Cerebellar cortex (tissue), 1 donor: ENCODE measurements around the gene ZNF19.
A peak's percentile ranks its signal among the peaks of the same experiment; 100 is the strongest.
"Not testable (repeated sequence)": the region's sequence is repeated elsewhere in the genome, so short reads cannot be mapped to it uniquely, and the experiment has no call there.

ENCODE experiments used
- DNase-seq: peaks from one replicate; pipeline ENCODE4 v3.0.0-alpha.2; 2015; ENCODE audit warnings: low spot score

The ZNF19 gene

DNA sequence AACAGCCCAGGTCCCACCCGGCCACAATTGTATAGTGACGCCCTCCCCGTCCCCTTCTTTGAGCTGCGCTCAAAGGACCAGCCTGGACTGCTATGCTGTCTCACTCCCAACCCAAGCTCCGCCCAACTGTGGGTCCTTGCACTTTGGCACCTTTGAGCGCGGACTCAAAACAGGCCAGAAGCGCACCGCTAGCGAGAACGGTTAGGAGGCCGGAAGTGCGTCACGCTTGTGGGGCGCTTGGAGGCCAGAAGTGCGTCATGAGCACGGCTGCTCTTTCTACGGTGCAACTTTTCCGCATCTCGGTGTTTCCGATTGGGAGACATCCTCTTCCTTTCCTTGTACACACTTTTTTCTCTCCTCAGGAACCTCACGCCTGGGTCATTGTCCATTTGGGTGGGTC, at the start of gene ZNF19:
Gene ZNF19, minus strand, starts transcription at position 203 of the 400 bp plus-strand sequence. CDS start 7,210 bp downstream, outside the sequence.
- no peak for DNase-seq

DNA sequence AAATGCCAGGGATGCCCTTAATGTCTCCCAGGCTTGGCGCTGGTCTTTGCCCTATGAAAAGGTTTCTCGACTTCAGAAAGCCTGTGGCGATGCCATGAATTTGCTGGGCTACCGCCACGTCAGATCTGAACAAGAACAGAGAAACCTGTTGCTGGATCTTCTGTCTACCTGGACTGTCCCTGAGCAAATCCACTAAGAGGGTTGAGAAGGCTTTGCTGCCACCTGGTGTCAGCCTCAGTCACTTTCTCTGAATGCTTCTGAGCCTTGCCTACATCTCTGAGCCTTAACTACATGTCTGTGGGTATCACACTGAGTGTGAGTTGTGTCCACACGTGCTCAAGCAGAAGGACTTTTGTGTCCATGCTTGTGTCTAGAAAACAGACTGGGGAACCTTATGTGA, 48.5 kb upstream of the ZNF19 start:
- peak; percentile 37 for DNase-seq

DNA sequence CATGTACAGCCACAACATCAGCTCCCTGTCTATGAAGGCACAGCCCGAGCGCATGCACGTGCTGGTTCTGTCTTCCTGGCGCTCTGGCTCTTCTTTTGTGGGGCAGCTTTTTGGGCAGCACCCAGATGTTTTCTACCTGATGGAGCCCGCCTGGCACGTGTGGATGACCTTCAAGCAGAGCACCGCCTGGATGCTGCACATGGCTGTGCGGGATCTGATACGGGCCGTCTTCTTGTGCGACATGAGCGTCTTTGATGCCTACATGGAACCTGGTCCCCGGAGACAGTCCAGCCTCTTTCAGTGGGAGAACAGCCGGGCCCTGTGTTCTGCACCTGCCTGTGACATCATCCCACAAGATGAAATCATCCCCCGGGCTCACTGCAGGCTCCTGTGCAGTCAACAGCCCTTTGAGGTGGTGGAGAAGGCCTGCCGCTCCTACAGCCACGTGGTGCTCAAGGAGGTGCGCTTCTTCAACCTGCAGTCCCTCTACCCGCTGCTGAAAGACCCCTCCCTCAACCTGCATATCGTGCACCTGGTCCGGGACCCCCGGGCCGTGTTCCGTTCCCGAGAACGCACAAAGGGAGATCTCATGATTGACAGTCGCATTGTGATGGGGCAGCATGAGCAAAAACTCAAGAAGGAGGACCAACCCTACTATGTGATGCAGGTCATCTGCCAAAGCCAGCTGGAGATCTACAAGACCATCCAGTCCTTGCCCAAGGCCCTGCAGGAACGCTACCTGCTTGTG, 47.8 kb upstream of the ZNF19 start:
- DNase-seq, result no peak

DNA sequence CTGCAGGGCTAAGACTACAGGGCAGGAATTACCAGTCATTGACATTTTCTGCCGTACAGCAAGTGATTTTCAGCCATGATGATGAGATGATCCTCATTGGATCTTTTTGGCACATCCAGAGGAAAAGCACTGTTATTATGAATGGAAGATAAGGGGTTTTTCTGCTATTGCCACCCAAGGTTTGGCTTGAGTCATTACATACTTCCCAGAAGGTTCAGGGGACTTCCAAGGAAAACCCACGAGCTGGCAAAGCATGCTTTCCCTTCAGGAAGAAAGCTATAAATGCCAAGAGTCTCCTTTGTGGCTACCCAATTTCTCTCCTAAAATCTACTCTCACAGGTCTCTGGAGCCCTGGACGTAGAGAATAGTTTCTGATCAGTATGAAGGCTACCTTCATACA, 43.2 kb upstream of the ZNF19 start:
- DNase-seq, result no peak

DNA sequence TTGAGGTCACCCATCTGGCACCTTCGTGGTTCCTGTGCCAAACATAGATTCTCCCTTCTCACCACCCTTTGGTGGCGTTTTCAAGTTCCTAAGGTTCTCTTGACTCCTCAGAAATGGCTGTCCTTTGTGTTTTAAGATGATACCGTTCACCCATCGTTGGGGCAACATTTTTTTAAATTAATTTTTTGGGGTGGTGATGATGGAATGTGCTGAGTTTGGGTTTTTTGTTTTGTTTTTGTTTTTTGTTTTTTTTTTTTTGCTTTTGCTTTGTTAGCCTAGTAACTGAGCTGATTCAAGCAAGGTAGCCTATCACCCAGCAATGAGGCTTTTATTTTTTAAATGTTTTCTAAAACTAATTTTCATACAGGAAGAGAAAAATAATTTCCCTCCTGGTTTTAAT, 39.7 kb upstream of the ZNF19 start:
- no peak for DNase-seq

DNA sequence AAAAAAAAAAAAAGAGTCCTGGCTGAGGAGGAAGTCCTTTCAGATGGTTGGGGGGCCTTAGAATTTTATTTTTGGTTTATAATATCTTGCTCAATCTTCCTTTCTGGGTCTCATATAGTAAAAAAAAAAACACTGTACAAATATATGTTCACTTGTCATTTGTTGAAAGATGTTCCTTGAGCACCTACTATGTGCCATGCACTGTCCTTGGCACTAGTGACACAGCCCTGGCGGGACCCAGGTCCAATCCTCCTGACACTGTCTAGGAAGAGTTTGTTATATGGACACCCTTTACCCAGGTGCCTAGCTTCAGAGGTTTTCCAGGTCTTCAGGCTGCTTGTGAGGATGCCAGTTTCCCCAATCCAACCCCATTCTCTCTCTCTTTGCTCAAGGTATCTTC, 39.1 kb upstream of the ZNF19 start:
- no peak for DNase-seq

GRCh38 chr16:71526111-71526631, 37.0 kb upstream of the ZNF19 start, which contains the start of gene CHST4:
TSS of gene CHST4 (plus strand) at chr16:71526426. CDS start at chr16:71536678, 10,252 bp downstream.
- no peak for DNase-seq

- no peak for DNase-seq
Observed at GRCh38 chr16:71524566-71525553, 35.7 kb upstream of the ZNF19 start.

DNA sequence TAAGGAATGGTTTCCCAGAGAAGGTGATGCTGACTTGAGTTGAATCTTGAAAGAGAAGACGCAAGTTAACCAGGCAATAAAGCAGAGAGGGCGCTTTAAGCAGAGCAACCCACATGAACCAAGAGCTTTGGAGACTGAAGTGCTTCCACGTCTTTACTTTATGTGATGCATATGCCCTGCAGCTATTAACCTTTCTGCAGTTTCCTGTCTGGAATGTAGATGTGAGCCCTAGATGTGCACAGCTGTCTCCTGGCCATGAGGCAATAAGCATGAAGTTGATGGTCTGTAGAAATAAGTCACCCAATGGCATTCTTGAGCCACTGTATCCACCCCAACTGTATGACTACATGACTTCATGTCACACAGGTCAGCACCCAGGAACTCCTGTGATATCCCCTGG, 31.4 kb upstream of the ZNF19 start:
- no peak for DNase-seq

- no peak for DNase-seq
Observed at GRCh38 chr16:71515026-71515425, 25.9 kb upstream of the ZNF19 start.

GRCh38 chr16:71514476-71514875, 25.4 kb upstream of the ZNF19 start:
- no peak for DNase-seq

DNA sequence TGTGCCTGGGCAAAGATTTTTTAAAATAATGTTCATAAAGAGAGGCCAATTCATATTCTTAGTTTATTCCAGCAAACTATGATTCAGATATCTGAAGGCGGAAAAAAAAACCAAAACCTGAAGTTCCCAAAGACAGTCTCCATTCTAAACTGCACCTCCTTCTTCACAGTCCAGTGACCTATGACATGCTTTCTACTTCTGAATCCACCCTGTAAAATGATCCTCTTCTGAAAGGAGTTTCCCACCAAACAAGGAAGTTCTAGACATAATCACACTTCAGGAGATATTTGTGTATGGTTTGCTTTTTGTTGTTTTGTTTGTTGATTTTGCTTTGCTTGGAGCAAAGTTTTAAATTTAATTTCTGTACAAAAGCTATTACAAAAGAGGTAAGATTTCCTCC, 24.2 kb upstream of the ZNF19 start:
- DNase-seq, result no peak

- DNase-seq, result no peak
Observed at GRCh38 chr16:71507061-71507460, 17.9 kb upstream of the ZNF19 start.

- no peak for DNase-seq
Observed at GRCh38 chr16:71504901-71505300, 15.8 kb upstream of the ZNF19 start.

- DNase-seq, result not testable (repeated sequence)
Observed at GRCh38 chr16:71504051-71504450, 14.9 kb upstream of the ZNF19 start.

- DNase-seq, result peak; percentile 2
Observed at GRCh38 chr16:71501547-71501946, 12.4 kb upstream of the ZNF19 start.

- DNase-seq, result no peak
Observed at GRCh38 chr16:71500964-71501363, 11.8 kb upstream of the ZNF19 start.

- peak; percentile 72 for DNase-seq
Observed at GRCh38 chr16:71499775-71500364, 10.7 kb upstream of the ZNF19 start.

DNA sequence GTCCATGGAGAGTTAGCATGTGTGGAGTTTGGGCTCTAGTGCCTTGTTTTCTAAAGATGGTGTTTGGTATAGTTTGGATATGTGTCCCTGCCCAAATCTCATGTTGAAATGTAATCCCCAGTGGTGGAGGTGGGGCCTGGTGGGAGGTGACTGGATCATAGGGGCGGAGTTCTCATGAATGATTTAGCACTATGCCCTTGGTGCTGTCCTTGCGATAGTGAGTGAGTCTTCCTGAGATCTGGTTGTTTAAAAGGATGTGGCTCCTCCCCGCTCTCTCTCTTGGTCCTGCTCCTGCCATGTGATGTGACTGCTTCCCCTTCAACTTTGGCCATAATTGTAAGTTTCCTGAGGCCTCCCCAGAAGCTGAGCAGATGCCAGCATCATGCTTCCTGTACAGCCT, 8.9 kb upstream of the ZNF19 start:
- no peak for DNase-seq

DNA sequence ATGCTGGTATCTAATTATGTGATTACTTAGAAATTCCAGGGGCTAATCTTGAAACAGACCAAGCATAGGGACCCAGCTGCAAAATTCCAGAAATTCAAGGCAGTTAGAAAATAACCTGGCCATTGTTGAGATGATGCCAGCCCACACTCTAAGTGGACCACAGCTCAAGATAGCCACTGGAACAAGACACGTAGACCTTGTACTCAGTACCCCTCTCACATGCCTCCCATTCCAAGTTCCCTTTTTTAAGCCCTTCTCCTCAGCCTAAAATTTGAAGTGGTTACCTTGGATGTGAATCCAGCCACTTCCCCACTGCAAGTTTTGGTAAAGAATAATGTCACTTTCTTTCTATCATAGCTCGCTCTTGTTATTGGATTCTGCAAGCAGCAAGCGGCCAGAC, 4.1 kb upstream of the ZNF19 start:
- DNase-seq, result no peak

DNA sequence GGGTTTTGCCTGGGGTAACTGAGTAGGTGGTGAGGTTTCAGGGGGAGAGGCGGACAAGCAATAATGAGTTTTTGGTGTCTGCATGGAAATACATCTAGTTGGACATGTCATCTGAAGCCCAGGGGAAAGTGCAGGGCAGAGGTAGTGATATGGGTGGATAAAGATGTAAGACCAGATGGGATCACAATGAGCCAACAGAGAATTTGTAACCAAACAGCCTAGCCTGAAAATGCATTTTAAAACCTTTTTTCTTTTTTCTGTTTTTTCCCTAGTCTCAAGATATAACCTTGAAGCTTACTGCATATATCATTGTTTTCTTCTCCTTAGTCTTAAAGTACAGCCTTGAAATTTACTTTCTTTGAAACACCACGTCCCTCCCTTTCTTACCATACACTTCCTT, 3.7 kb upstream of the ZNF19 start:
- no peak for DNase-seq

GRCh38 chr16:71491054-71491453, 1.9 kb upstream of the ZNF19 start:
- no peak for DNase-seq
